Measurements from ENCODE around the gene RANBP3.
A peak's percentile ranks its signal among the peaks of the same experiment; 100 is the strongest.
"Not testable (repeated sequence)": the region's sequence is repeated elsewhere in the genome, so short reads cannot be mapped to it uniquely, and the experiment has no call there.

Gene RANBP3, protein sequence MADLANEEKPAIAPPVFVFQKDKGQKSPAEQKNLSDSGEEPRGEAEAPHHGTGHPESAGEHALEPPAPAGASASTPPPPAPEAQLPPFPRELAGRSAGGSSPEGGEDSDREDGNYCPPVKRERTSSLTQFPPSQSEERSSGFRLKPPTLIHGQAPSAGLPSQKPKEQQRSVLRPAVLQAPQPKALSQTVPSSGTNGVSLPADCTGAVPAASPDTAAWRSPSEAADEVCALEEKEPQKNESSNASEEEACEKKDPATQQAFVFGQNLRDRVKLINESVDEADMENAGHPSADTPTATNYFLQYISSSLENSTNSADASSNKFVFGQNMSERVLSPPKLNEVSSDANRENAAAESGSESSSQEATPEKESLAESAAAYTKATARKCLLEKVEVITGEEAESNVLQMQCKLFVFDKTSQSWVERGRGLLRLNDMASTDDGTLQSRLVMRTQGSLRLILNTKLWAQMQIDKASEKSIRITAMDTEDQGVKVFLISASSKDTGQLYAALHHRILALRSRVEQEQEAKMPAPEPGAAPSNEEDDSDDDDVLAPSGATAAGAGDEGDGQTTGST

DNA sequence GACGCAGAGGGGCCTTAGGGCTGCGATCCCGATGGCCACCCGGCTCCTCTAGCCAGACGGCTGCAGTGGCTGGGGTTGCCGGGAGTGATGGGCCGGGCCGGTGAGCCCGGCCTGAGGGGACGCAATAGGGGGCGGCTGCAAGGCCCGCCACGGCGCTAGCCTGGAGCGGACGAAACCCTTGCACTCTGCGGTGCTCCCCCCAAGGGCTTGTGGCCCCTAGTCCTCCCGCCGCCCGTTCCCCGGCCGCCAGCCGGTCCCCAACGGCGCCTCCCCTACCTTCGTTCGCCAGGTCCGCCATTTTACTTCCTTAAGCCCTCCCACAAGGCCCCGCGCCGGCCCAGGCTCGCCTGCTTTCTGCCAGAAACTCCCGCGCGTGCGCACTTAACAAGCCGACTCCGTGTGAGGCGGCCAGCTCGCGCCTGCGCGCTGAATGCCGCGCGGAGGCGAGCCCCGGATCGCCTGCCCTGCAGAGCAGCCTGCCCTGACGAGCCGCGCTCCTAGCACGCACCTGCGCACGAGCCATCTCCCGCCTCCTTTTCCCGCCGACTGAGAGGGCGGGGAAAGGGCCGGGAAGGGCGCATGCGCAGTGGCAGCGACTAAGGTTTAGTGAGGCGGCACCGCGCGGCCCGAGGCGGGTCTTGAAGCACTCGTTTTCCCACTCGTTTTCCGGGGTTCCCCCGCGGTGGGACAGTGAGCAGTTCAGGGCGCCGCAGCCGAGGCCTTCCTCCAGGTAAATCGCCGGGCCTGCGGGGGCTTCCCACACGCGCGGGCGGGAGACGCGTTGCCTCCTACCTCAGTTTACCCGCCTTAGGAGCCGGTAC is at the start of gene RANBP3:
Gene RANBP3, minus strand, starts transcription at position 356 of the 821 bp plus-strand sequence. Its CDS starts 58 bp downstream, at position 298.
- peak; percentile 100 for DNase-seq (ENCODE audit: low spot score)

DNA sequence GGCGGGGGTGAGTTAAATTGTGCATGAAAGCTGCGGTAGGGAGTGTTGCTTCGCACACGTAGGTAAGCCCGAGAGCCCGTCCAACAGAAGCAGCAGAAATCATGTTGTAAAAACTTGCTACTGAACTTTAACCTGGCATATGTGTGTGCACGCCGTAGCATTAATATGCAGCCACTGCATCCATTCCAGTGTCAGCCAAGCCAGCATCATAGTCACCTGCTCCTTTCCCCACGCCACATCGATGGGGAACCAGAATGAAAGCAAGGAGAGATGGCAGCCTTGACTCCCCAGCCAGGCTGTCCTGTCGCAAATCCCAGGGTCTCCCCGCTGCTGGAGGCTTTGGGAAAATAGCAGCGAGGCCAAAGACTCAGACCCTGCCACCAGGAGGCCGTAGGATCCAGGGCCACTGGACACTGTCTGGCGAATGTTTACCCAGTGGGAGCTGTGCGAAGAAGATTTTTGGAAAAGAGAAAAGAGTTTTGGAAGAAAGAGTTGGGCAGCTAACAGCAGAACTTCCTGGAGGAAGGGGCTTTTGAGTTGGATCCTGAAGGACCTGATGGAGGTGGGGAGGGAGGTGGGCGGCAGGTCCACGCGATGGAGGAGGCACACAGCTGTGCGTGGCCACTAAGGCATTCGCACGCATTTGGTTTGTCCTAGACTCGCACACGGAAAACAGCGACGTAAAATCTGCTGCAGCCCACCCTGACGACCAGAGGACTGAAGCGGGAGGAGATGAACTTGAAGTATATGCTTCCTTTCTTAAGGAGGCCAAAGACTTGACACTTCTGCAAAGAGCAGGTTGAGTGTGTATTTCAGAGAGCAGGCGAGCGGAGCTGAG is 48.7 kb upstream of the RANBP3 start:
- DNase-seq (ENCODE audit: low spot score), result no peak

DNA sequence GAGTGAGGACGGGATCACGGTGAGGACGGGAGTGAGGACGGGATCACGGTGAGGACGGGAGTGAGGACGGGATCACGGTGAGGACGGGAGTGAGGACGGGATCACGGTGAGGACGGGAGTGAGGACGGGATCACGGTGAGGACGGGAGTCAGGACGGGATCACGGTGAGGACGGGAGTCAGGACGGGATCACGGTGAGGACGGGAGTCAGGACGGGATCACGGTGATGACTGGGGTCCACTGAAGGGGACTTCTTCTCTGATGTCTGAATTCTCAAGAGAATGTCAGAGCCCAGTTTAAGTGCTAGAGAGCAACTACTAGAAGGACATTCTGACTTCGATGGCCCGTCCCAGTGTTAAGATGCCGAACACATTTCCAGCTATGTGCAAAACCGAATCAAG is 46.8 kb upstream of the RANBP3 start:
- not testable (repeated sequence) for DNase-seq (ENCODE audit: low spot score)

DNA sequence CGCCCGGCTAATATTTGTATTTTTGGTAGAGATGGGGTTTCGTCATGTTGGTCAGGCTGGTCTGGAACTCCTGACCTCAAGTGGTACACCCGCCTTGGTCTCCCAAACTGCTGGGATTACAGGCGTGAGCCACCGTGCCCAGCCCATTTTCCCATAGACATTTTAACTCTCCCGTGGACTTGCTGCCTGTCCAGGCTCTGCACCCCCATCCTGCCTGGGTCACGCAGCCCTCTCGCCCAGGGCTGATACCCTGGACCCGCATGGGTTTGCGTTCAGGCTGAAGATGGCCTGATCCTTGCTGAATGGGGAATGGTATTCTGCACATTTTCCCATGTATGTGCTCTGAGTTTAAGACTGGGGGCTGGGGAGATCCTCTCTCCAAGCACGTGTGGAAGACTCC is 46.0 kb upstream of the RANBP3 start:
- DNase-seq (ENCODE audit: low spot score), result no peak

DNA sequence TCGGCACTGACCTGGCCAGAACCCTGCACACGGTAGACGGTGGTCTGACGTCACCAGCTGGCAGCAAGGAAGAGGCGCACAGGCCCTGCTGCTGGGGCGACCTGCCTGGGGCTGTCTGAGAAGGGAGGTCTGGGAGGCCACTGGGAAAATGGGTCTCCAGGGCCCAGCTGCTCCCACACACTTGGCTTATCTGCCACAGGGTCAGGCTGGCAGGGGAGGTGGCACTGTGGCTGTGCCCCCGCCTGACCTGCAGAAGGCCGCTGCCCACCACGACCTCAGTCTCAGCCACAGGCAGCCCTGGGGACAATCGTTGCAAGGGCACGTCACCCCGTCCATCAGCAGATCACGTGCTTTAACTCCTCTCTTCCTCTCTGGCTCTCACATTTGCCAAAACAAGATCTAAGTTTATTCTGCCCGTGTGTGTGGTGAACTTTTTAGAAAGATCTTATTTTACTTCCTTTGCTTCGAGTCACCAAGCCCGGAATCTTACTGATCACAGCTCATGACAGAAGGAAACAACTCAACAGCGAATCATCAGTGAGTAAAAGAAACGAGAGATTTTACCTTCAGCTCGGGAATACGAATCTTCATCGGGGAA is 45.2 kb upstream of the RANBP3 start:
- DNase-seq (ENCODE audit: low spot score), result no peak

DNA sequence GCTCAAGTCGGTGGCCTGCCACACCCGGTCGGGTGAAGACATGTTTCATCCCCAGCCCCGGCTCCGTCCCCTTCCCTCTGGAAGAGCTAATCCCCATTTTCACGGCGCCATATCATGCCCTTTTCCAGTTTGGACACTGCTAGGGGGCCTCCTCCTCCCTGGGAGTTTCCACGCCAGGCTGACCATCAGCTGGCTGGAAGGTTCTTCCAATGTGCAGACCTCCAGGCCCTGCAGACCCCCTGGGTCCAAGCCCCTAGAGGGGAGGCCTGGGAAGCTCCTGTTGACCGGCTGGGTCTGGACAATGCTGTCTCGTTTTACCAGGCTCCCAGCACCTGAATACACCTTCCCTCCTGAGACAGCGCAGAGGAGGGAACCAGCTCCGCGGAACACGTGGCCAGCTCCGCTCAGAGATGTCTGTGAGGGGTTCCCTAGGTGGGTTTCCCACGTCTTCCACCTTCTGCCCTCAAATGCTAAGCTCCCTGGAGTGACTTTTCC is 44.7 kb upstream of the RANBP3 start:
- no peak for DNase-seq (ENCODE audit: low spot score)

DNA sequence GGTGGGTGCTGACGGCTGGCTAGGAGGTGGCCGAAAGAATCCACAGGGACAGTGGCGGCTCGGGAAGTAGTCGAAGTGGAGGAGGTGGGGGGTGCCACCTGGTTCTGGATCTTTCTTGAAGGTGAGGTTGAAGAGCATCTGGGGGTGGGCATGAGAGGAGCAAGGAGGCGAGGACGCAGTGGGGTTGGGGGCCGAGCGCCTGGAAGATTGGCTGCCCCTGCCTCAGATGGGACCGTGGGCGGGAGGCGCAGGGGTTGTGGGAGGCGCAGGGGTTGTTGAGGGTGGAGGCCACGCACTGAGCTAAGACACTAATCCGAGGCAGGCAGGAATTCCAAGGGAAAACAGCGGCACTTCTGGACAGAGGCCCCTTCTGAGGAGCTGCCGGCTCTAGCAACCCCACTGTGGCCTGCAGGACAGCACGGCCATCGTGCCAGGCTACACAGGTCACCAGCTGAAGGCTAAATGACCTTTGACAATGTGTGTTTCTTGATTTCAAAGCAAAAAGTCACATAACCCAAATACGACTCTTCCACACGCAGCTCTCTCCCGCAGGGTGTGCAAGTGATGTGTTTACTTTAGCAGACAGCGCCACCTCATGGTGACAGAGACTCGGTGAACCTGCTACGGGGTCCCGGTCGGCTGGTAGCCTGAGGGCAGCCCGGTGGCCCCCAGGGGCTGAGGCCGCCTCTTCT is 44.1 kb upstream of the RANBP3 start:
- peak; percentile 84 for DNase-seq (ENCODE audit: low spot score)

DNA sequence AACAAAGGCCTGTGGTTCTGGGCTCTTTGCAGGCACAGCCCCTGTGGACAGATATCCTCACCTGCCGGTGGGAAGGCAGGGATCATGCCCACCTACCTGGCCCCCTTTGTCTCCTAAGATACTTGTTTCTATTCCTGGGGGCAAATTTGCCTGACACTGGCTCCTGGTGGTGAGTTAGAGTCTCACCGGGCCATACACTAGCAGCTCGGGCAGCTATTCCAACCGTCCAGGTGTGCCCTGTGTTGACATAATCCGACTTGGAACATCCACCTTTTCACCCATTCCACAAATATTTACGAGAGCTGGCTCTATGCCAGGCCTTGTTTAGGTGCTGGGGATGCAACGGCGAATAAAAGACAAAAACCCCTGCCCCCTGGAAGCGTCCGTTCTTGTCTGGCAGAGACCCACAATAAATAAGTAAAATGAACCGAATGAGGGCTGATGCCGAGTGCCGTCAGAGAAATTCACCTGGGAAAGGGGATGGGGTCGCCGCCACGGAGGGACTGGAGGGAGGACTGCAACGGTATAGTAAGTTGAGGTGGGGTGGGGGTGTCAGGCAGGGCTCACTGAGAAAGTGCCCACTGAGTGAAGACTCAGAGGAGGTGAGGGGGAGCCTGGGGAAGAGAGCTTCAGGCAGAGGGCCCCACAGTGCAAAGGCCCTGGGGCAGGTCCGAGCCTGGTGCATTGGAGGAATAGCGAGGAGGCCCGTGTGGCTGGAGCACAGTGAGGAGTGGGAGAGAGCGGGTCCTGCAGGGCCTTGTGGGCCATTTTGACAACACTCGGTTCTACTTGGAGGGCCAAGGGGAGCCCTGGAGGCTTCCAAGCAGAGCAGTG is 43.2 kb upstream of the RANBP3 start:
- no peak for DNase-seq (ENCODE audit: low spot score)

DNA sequence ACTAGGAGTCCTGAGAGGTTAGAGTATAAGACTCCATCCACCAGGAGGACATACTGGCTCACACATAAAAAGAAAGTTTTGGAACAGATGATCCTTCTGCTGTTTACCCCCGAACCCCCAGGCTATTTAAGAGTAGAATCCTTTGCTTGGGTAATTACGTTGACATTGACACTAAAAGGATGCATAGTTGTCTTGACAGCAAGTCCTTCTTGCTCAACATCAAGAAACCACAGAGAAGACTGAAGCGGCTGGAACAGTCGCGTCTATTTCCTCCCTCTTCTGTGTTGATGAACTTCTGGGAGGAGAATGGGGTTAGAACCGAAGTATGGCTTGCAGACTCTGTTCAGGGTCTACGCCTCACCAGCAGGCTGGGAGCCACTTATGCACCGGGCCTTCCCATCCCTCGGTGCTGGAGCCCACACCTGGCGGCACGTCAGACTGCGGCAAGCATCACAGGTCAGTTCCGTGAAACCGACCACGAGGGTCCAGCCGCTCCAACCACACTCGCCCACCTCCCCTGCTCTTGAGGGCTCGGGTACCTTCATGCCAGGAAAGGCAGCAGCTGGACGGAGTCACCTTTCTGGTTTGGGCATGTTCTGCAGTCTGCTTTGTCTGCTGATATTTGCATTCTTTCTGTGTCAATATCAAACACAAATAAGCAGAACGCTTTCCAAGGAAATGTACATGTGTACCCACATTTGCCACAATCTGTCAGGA is 42.4 kb upstream of the RANBP3 start:
- no peak for DNase-seq (ENCODE audit: low spot score)

DNA sequence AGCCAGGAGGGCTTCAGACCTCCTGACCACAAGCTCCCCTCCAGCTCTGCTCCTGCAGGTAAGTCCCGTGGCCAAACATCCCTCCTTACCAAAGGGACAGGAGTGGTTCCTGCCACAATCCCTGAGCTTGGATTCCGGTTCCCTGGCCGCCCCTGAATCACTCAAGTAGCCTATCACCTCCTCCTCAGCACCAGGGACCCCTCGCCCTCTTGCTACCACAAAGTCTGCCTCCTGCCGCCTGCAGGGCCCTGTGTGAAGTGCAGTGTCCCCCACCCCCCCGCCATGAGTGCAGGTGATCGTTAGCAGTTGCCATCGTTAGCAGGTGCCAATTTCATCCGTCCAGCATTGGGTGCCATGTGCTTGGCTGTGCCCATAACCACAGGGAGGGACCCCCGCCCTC is 40.8 kb upstream of the RANBP3 start:
- DNase-seq (ENCODE audit: low spot score), result no peak

DNA sequence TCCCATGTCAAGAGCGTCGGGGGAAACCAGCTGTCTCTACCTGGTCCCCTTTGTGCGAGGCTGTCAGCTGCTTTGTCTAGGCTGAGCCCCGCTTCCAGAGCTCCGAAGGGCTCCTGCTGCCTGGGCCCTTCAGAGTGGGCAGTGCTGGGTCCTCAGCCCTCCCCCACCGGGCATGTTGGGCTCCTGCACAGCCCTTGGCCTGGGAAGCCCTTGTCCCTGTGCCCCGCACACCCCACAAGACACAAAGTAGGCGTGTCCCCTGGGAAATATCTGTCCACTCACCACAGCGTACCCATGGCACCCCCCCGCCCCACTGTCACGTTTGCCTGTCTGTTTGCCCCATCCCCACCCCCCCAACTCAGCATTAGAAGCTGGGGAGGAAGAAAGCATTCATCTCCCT is 39.6 kb upstream of the RANBP3 start:
- DNase-seq (ENCODE audit: low spot score), result no peak

DNA sequence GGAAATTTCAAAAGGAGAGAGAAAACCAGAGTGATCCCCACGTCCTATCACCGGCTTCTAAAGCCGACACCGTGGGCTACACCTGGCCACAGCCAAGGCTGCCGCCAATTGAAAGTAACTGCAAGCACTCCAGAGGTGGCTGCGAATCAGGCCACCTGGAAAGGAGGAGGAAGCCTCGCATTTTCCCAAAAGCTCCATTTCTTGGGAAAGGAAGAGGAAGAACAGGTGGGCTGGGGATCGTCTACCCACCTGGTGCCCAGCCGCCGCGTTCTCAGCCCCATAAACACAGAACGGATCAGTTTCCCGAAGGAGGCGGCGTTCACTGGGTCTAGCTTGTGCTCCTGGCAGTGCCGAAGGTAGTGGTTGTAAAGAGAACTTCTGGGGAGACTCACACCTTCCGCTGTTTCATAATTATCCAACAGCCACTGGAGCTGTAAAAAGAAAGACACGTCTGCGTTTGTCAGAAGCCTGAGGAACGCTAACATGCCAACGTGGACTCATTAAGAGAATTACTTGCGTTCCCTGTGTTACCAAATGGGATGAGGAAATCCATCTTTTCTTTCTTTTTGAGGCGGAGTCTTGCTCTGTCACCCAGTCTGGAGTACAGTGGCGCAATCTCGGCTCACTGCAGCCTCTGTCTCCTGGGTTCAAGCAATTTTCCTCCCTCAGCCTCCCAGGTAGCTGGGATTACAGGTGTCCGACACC is 38.1 kb upstream of the RANBP3 start:
- no peak for DNase-seq (ENCODE audit: low spot score)

DNA sequence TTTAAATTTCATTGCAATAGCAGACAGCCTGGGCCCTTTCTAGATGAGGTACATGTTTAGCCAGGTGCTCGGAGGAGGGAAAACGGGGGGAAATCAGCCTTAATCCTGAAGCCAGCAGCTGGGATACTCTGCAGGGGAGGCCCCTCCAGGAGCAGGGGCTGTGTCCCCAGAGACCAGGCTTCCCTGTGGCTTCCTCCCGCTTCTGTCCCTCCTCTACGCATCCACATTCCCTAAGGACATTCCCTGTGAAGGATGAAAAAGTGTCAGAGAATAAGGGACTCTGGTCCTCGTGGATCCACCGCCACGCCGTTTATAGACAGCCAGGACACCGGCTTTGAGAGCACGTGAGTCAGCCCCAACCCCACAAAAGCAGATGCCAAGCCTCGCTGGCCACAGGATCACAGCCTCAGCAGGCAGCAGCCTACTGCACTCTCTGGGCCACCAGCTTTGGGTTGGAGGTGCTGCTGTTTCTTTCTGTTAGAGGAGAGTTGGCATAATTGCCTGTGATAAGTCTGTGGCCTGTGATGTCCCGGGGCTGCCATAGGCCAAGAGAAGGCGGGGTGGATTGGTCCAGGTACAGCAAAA is 36.7 kb upstream of the RANBP3 start:
- no peak for DNase-seq (ENCODE audit: low spot score)

DNA sequence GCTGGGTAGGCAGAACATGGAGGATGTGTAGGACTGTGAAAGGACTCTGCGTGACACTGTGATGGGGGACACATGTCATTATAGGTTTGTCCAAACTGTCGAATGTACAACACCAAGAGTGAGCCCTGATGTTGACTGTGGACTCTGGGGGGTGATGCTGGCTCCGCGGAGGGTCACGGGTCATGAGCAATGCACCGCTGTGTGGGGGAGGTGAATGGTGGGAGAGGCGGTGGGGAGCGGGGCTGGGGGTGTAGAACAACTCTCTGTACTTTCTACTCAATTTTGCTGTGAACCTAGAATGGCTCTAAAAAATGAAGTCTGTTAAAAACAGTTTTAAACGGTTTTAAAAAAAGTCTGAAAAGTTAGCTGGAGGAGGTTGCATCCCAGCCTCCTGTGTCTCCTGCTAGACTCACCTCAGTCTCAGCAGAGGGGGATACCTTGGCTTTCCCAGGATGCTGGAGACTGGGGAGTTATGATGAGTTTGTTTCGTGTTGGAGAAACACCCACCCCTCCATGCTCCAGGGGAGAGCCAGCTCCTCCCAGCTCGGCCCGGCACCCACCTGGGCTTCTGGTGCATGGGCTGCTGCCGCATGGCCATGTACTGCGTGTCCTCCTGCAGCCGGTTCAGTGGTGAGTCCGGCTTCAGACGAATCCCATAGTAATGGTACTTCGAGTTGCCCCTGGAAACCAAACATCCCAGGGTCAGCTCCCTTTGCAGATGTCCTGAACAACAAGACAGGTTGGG is 34.7 kb upstream of the RANBP3 start:
- no peak for DNase-seq (ENCODE audit: low spot score)

DNA sequence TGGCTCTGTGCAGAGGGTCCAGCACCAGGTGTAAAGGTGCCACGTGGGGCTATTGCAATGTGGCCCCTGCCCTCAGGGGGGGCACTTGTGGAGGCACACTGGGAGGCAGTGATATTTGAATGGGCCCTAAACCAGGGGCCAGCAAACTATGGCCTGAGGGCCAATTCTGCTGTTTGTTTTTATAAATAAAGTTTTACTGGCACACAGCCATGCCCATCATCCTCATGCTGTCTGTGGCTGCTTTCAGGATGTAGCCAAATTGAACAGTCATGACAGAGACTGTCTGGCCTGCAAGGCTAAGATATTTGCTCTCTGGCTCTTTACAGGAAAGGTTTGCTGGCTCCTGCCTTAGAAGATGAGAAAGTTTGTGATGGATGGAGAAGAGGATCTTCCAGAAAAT is 33.9 kb upstream of the RANBP3 start:
- no peak for DNase-seq (ENCODE audit: low spot score)

DNA sequence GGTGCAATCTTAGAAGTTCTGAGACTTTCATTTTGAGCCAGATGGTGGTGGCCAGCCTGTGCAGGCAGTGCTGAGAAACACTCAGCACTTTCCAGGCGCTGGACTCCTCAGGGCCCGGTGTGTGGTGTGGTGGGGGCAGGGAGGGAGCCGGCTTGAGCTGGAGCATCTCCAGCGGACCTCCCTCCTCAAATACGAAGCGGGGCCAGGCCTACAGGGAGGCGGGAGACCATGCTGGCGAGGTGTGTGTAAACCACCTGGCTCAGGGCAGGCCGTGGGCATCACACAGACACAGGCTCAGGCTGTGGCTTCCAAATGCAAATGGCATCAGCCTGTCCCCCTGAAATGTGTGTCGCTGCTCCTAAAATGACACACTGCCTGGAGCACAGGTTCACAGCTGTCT is 33.3 kb upstream of the RANBP3 start:
- no peak for DNase-seq (ENCODE audit: low spot score)

DNA sequence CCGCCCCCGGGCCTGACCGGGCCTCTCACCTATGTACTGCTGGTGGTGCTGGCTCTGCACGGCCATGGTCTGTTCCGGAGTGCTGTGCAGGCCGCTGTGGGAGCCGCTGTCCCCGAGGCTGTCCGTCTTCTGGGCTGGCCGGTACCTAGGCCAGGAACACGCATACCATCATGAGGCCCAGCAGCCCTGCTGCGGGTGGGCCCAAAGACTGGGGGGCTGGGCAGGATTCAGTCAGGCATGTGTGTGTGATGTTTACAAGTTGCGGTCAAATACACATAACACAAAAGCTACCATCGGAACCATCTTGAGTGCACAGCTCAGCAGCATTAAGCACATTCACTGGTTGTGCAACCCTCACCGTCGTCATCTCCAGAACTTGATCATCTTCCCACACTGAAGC is 32.2 kb upstream of the RANBP3 start:
- no peak for DNase-seq (ENCODE audit: low spot score)

DNA sequence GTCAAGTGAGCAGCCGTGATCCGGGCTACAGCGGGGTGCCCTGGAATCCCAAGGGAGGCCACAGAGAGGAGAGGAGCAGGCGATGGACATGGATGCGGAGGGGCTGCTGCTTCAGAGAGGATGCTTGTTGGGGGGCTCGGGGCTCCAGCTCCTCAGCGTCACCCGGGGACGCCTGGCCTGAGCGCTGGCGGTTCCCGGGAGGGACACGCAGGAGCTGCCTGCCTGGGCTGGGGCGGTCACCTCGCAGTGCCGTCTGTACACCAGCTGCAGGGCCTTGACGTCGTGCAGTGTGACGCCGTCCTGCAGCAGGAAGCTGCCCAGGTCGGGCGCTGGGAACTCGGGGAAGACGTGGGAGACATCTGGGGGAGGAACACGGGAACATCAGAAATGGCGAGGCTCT is 29.9 kb upstream of the RANBP3 start:
- no peak for DNase-seq (ENCODE audit: low spot score)

Measured in hematopoietic multipotent progenitor cell treated with erythropoietin and hydrocortisone succinate and interleukin-3 and kit ligand, for 17 days (in vitro differentiated cells).